K562 (cell line): ENCODE data around the gene CCDC7. TPM values are rescaled to one million over a fixed set of nuclear protein-coding genes. Genes with fewer than 3 reads are reported as not detected.
A peak's percentile ranks its signal among the peaks of the same experiment; 100 is the strongest.

Source experiments
- ATAC-seq: fragments of 200-7000 bp; cut with Tn5 transposase; 3 replicates; pipeline ENCODE4 v1.9.1; 2020; ENCODE audit warnings: moderate library complexity
- BruUV-seq: library from RNA; stranded (reverse); fragments of 400-500 nt; replicated peaks from 2 replicates; lab custom pipeline; 2021; lab: Mats Ljungman, UMichigan
- CTCF ChIA-PET: fragments of 300-600 bp; formaldehyde crosslinking; extraction: SDS; loops from one replicate; lab custom pipeline; 2021; ENCODE audit warnings: low intra/inter-chr PET ratio; lab: Yijun Ruan, JAX
- POLR2A ChIA-PET: fragments of 300-600, 350-650 bp; sonication (Branson Sonifier 250); formaldehyde crosslinking; extraction: SDS; loops from one replicate; lab custom pipeline; 2021; ENCODE audit warnings: antibody characterized with exemption, inconsistent platforms; lab: Yijun Ruan, JAX
- DNase-seq, 4 experiments: peaks; one replicate each; pipeline versions ENCODE4 v3.0.0 to v3.0.0-alpha.2; 2011 to 2018; ENCODE audit warnings: low spot score in 3 of 4, mixed read lengths in 3 of 4; ENCODE audit errors: extremely low read depth in 1 of 4
- FAIRE-seq: peaks from 2 replicates; lab custom pipeline; 2011; peaks lifted over from hg19 to GRCh38; lab: Jason Lieb, UNC
- H2AFZ ChIP-seq: 2 replicates; pipeline ENCODE4 v1.6.0; 2011; ENCODE audit warnings: low read depth, low read length, control low read depth, inconsistent platforms
- H3K27ac ChIP-seq: fragments of 200-600 bp; 3 replicates; pipeline ENCODE4 v1.8.0; 2011; ENCODE audit warnings: low read depth, mild to moderate bottlenecking, control low read depth, inconsistent platforms, low read length, moderate library complexity, mixed read lengths; ENCODE audit errors: extremely low read depth
- H3K27me3 ChIP-seq, 2 experiments: fragments of 300-600 bp in 1 of 2; 2 replicates in 1 of 2; 3 replicates in 1 of 2; pipeline versions ENCODE4 v1.6.0 to v1.8.0; 2011; ENCODE audit warnings: inconsistent platforms in 2 of 2, low read length in 2 of 2, mild to moderate bottlenecking in 1 of 2, mixed read lengths in 1 of 2, moderate library complexity in 1 of 2; ENCODE audit not compliant: control insufficient read depth in 2 of 2, insufficient read depth in 2 of 2
- H3K36me3 ChIP-seq: fragments of 300-600 bp; 3 replicates; pipeline ENCODE4 v1.8.0; 2011; ENCODE audit warnings: mild to moderate bottlenecking, low read length, inconsistent platforms; ENCODE audit not compliant: control insufficient read depth, insufficient read depth
- H3K4me1 ChIP-seq, 2 experiments: fragments of 200-600 bp in 1 of 2; replicated peaks in 1 of 2; 2 replicates in 1 of 2; 3 replicates in 1 of 2; pipeline versions ENCODE4 v1.5.1 to v1.8.0; 2011; ENCODE audit warnings: inconsistent platforms in 2 of 2, low read length in 2 of 2, mild to moderate bottlenecking in 1 of 2, mixed read lengths in 1 of 2, moderate library complexity in 1 of 2; ENCODE audit not compliant: control insufficient read depth in 2 of 2, insufficient read depth in 2 of 2
- H3K4me2 ChIP-seq: 2 replicates; pipeline ENCODE4 v1.6.1; 2011; ENCODE audit warnings: low read length, control low read depth, inconsistent platforms, mixed read lengths; ENCODE audit not compliant: insufficient read depth
- H3K4me3 ChIP-seq: fragments of 200-600 bp; sonication (generic), shearing (Covaris generic); 2 replicates; pipeline ENCODE4 v1.5.1; 2016; ENCODE audit warnings: control low read depth, inconsistent platforms
- H3K79me2 ChIP-seq: fragments of 200-600 bp; 3 replicates; pipeline ENCODE4 v1.8.0; 2011; ENCODE audit warnings: low read length, inconsistent platforms; ENCODE audit not compliant: control insufficient read depth, insufficient read depth
- H3K9ac ChIP-seq, 2 experiments: 2 replicates each; pipeline versions ENCODE4 v1.6.0 to v1.6.1; 2011; ENCODE audit warnings: low read depth in 2 of 2, low read length in 2 of 2, control low read depth in 1 of 2, inconsistent platforms in 1 of 2, mild to moderate bottlenecking in 1 of 2, mixed read lengths in 1 of 2; ENCODE audit not compliant: insufficient read depth in 1 of 2
- H3K9me1 ChIP-seq: one replicate; pipeline ENCODE4 v1.6.0; 2011; ENCODE audit warnings: inconsistent platforms, mild to moderate bottlenecking, low read length, moderate library complexity; ENCODE audit not compliant: control insufficient read depth, insufficient read depth
- H3K9me3 ChIP-seq: replicated peaks from 2 replicates; pipeline ENCODE4 v1.5.1; 2011; ENCODE audit warnings: low read depth, low read length, inconsistent platforms; ENCODE audit not compliant: control insufficient read depth, insufficient read depth
- H4K20me1 ChIP-seq: replicated peaks from 2 replicates; pipeline ENCODE4 v1.6.1; 2011; ENCODE audit warnings: low read length, inconsistent platforms, mixed read lengths; ENCODE audit not compliant: control insufficient read depth, insufficient read depth
- GTF2A2 ChIP-seq: IDR thresholded peaks from 2 replicates; pipeline ENCODE4 v1.6.1; 2016; ENCODE audit warnings: mild to moderate bottlenecking, missing genetic modification characterization, missing compliant biosample characterization
- HLTF ChIP-seq: fragments of 450-650 bp; IDR thresholded peaks from 2 replicates; pipeline ENCODE4 v1.6.1; 2016
- KDM5B ChIP-seq: fragments of 200-600 bp; sonication (generic); IDR thresholded peaks from 2 replicates; pipeline ENCODE4 v1.6.1; 2012; ENCODE audit warnings: low read depth, mild to moderate bottlenecking, moderate library complexity, low read length, control low read depth, inconsistent platforms; ENCODE audit not compliant: insufficient replicate concordance
- L3MBTL2 ChIP-seq: fragments of 450-650 bp; IDR thresholded peaks from 2 replicates; pipeline ENCODE4 v1.6.1; 2016; ENCODE audit warnings: mild to moderate bottlenecking, moderate library complexity
- MAFK ChIP-seq: IDR thresholded peaks from 2 replicates; pipeline ENCODE4 v1.6.1; 2011; ENCODE audit warnings: low read length, improper control_type of control experiment
- MAZ ChIP-seq, 2 experiments: fragments of 450-650 bp in 1 of 2; sonication (generic) in 1 of 2; formaldehyde crosslinking; IDR thresholded peaks in 1 of 2; conservative IDR thresholded peaks in 1 of 2; 2 replicates each; pipeline versions ENCODE4 v1.4.0 to v1.5.0; 2020; ENCODE audit warnings: mild to moderate bottlenecking in 1 of 2, missing genetic modification reagents in 1 of 2
- RREB1 ChIP-seq: fragments of 250-450 bp; sonication (Bioruptor Pico); IDR thresholded peaks from 2 replicates; pipeline ENCODE4 v1.4.0; 2020
- SMARCA4 ChIP-seq: fragments of 450-650 bp; IDR thresholded peaks from 2 replicates; pipeline ENCODE4 v1.6.1; 2016
- SP1 ChIP-seq: sonication (generic); formaldehyde crosslinking; IDR thresholded peaks from 2 replicates; pipeline ENCODE4 v1.8.1; 2022; ENCODE audit warnings: mild to moderate bottlenecking, missing genetic modification reagents
- TBL1XR1 ChIP-seq, 2 experiments: IDR thresholded peaks; 2 replicates each; pipeline ENCODE4 v1.6.1; 2012; ENCODE audit warnings: improper control_type of control experiment in 2 of 2, low read length in 2 of 2, mild to moderate bottlenecking in 1 of 2
- ZNF224 ChIP-seq: sonication (generic); formaldehyde crosslinking; IDR thresholded peaks from 2 replicates; pipeline ENCODE4 v1.8.0; 2022; ENCODE audit warnings: mild to moderate bottlenecking, missing genetic modification reagents
- ZNF263 ChIP-seq: sonication (generic); formaldehyde crosslinking; IDR thresholded peaks from 2 replicates; pipeline ENCODE4 v1.8.0; 2022; ENCODE audit warnings: mild to moderate bottlenecking, missing genetic modification reagents, borderline replicate concordance
- ZNF316 ChIP-seq: fragments of 450-650 bp; IDR thresholded peaks from 2 replicates; pipeline ENCODE4 v1.6.1; 2016
- ZNF511 ChIP-seq: sonication (generic); formaldehyde crosslinking; IDR thresholded peaks from 2 replicates; pipeline ENCODE4 v1.8.0; 2022; ENCODE audit warnings: mild to moderate bottlenecking, missing genetic modification reagents
- WGBS: fragments of 100-300 bp; shearing (Covaris generic); methylation state at CpG from one replicate; pipeline ENCODE4 v1.1.6; 2016; ENCODE audit warnings: low coverage, mixed read lengths; ENCODE audit not compliant: insufficient coverage; ENCODE audit errors: missing lambda C conversion rate; 5-methylcytosine and 5-hydroxymethylcytosine counted together
- in situ Hi-C: fragments of 300-500 bp; cut with MboI; formaldehyde crosslinking; loops from 4 replicates; pipeline ENCODE4 v1.15.0; 2018; ENCODE audit warnings: inconsistent platforms, mixed read lengths
- intact Hi-C: fragments of 100-400 bp; cut with micrococcal nuclease; formaldehyde crosslinking; loops from 2 replicates; pipeline ENCODE4 v1.14.2; 2022
- polyA plus RNA-seq, 8 experiments: library from polyadenylated mRNA; depleted of rRNA in 4 of 8; stranded (reverse) in 5 of 8; unstranded in 3 of 8; fragments of >200 nt; fragmentation: Nextera tagmentation in 2 of 8; fragmentation: Illumina TruSeq in 1 of 8; extraction: Ambion mirVana in 2 of 8; extraction: Trizol in 1 of 8; gene quantifications; 2 replicates each; pipeline versions ENCODE4 v1.2.1 to v1.2.3, GENCODE V29; 2011 to 2014; ENCODE audit warnings: inconsistent platforms in 1 of 8, missing spikeins in 1 of 8
- total RNA-seq, 7 experiments: library from RNA; depleted of rRNA in 6 of 7; stranded (reverse); fragments of >200 nt in 6 of 7; fragmentation: Illumina TruSeq in 2 of 7; extraction: Trizol in 2 of 7; gene quantifications; 2 replicates each; pipeline versions ENCODE4 v1.2.1 to v1.2.3, GENCODE V29; 2011 to 2021; ENCODE audit warnings: low replicate concordance in 1 of 7
- TF ChIP-seq, protein P1 (sequence below): fragments of 450-650 bp; IDR thresholded peaks from 2 replicates; pipeline ENCODE4 v1.6.1; 2016

Gene CCDC7
- total and polyA plus RNA-seq, 9 of the 15 experiments (the other 6 are each of a cell fraction or from before 2014, with no cell fraction given): 1.5 to 6.6 (median 2.7) TPM

DNA sequence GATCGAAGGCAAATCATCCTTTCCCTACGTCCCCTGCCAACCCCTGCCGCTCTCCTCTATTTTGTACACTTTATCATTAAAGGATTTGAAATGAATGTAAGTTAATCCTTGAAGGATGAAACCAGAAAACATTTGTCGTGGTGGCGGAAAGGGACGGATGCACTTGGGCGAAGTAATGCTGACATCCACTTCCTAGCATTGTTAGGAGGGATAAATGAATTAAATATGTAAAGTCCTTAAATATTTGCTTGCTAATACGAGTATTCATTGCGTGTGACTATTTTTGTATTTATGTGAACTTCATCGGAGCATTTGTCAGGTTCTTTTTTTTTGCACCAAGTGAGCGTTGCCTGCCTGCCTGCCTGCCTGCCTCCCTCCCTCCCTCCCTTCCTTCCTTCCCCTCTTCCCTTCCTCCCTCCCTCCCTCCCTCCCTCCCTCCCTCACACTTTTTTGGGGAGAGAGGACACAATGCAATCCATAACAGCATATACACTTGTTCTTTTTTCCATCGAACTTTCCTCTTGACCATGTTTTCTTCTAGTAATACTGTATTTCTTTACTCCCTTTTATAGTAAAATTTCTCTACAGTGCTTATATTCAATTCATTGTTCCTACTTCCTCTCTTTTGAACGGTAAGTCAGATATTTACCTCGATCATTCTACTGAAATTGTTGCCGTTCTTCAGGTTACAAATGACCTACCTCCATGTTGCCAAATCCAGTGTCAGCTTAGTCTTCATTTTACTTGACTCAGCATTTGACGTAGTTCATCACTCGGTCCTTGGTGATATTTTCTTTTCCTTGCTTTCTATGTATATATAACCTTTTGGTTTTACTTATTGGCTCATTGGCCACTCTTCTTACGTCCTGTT lies 831 bp downstream of the CCDC7 start:
- H3K9ac ChIP-seq: peak overlapping the region; percentile 88 to 95
- H3K79me2 ChIP-seq: peaks cover 14% of the 10 kb centered on the region; the same call in 2 of the 3 replicates
- H3K27ac ChIP-seq: peak overlapping the region; percentile 96
- peak overlapping the region; percentile 93 for H3K4me2 ChIP-seq
- H3K36me3 ChIP-seq: no peaks in the 10 kb centered on the region
- in situ Hi-C loops: no loop called here
- H2AFZ ChIP-seq: peak overlapping the region; percentile 95
- ChIA-PET CTCF (no interaction called here), POLR2A (interaction anchor here (0.6 to 1.3 kb wide), 6 partner anchors 14 to 193 kb away, joined by 3 to 4 read pairs (median 3); no protein-coding TSS in a partner anchor)
- H3K27me3 ChIP-seq: no peaks in the 10 kb centered on the region
- intact Hi-C loops: loop anchor here (2.0 to 5.0 kb wide), 3 partner anchors 56 to 189 kb away; no protein-coding TSS in a partner anchor
- H3K9me3 ChIP-seq: no peaks in the 10 kb centered on the region
- H4K20me1 ChIP-seq: no peaks in the 10 kb centered on the region
- peak overlapping the region; percentile 51 for H3K4me3 ChIP-seq
- no peaks in the 10 kb centered on the region; a peak in 1 of 5 replicates for H3K4me1 ChIP-seq
- FAIRE-seq (peak; percentile 78), DNase-seq (peak; percentile 15 to 78 (median 22)), ATAC-seq (peak; percentile 54)
- BruUV-seq: TSS peak; percentile 72
- under 1% methylated on average over 16 of the region's 18 CpGs for WGBS
- H3K9me1 ChIP-seq: no peaks in the 10 kb centered on the region
- TF ChIP-seq HLTF (0 out of 2 replicates have a peak, but pooled peaks have one; percentile 19), SP1 (no peak), ZNF263 (CRISPR knock-in tag) (no peak), GTF2A2 (no peak), MAFK (peak; percentile 60), L3MBTL2 (no peak), RREB1 (CRISPR knock-in tag) (no peak), SMARCA4 (peak; percentile 15; the same call in 1 of the 2 replicates), TBL1XR1 (IDR thresholded peaks at IDR 0.05; ENCODE audit: low read length in 2 of 2) (no peak), KDM5B (peak; percentile 27), ZNF511 (CRISPR knock-in tag) (no peak), ZNF316 (peak; percentile 96), MAZ (CRISPR knock-in tag; conservative IDR thresholded peaks at IDR 0.05 in 1 of 2, IDR thresholded peaks at IDR 0.05 in 1 of 2) (peak in 1 of 2 experiments; percentile 43; a peak in 1 of 4 replicates), ZNF224 (CRISPR knock-in tag) (no peak)
- TF ChIP-seq, protein P1, sequence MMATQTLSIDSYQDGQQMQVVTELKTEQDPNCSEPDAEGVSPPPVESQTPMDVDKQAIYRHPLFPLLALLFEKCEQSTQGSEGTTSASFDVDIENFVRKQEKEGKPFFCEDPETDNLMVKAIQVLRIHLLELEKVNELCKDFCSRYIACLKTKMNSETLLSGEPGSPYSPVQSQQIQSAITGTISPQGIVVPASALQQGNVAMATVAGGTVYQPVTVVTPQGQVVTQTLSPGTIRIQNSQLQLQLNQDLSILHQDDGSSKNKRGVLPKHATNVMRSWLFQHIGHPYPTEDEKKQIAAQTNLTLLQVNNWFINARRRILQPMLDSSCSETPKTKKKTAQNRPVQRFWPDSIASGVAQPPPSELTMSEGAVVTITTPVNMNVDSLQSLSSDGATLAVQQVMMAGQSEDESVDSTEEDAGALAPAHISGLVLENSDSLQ: peak; percentile 29; the same call in 1 of the 2 replicates
